Progenitor cell of endocrine pancreas (in vitro differentiated cells): ENCODE data around the gene PRKCG. TPM values are rescaled to one million over a fixed set of nuclear protein-coding genes. Genes with fewer than 3 reads are reported as not detected.

ENCODE experiments used
- DNase-seq: peaks from one replicate; pipeline ENCODE4 v3.0.0; 2021; ENCODE audit warnings: low spot score; ENCODE audit not compliant: unreplicated experiment
- H3K27ac Mint-ChIP-seq: 2 replicates; pipeline ENCODE4 v1.8.0; 2021; ENCODE audit warnings: mild to moderate bottlenecking, moderate library complexity, mixed read lengths
- H3K27me3 Mint-ChIP-seq: 2 replicates; pipeline ENCODE4 v1.8.0; 2021; ENCODE audit warnings: mixed read lengths
- H3K36me3 Mint-ChIP-seq: 2 replicates; pipeline ENCODE4 v1.8.0; 2022; ENCODE audit warnings: mixed read lengths; ENCODE audit not compliant: insufficient read depth
- H3K4me1 Mint-ChIP-seq: 2 replicates; pipeline ENCODE4 v1.8.0; 2021; ENCODE audit warnings: low read depth, mixed read lengths
- H3K4me3 Mint-ChIP-seq: 2 replicates; pipeline ENCODE4 v1.8.0; 2021; ENCODE audit warnings: low read depth, mild to moderate bottlenecking, moderate library complexity, mixed read lengths
- H3K9me3 Mint-ChIP-seq: 2 replicates; pipeline ENCODE4 v1.8.0; 2021; ENCODE audit warnings: low read depth, mixed read lengths
- CTCF ChIP-seq: fragments of 200-600 bp; sonication (generic); IDR thresholded peaks from one replicate; pipeline ENCODE4 v1.5.0; 2021; ENCODE audit warnings: antibody characterized with exemption, mild to moderate bottlenecking; ENCODE audit not compliant: unreplicated experiment
- total RNA-seq: library from RNA; stranded (reverse); gene quantifications from 2 replicates; pipeline ENCODE4 v1.2.1, GENCODE V29; 2021

The PRKCG gene
- total RNA-seq, 1 donor from 2014 or later, result 8.4 TPM

- TF ChIP-seq CTCF, result peak; percentile 31
- Mint-ChIP-seq H3K4me1 (no peaks in the 10 kb centered on the region), H3K4me3 (no peak overlapping the region), H3K9me3 (no peaks in the 10 kb centered on the region), H3K27me3 (peaks cover 77% of the 10 kb centered on the region), H3K36me3 (no peaks in the 10 kb centered on the region), H3K27ac (no peak overlapping the region)
- peak; percentile 23 for DNase-seq
These were observed 60.2 kb downstream of the PRKCG start for GRCh38 chr19:53942001-53942786.

- no peak for TF ChIP-seq CTCF
- Mint-ChIP-seq H3K4me1 (no peaks in the 10 kb centered on the region), H3K4me3 (no peak overlapping the region), H3K27ac (no peak overlapping the region), H3K27me3 (peaks cover 70% of the 10 kb centered on the region), H3K9me3 (no peaks in the 10 kb centered on the region), H3K36me3 (no peaks in the 10 kb centered on the region)
- no peak for DNase-seq
These were observed 62.4 kb downstream of the PRKCG start for GRCh38 chr19:53944416-53944815.

GRCh38 chr19:53944933-53945332, 62.9 kb downstream of the PRKCG start:
- TF ChIP-seq CTCF, result no peak
- Mint-ChIP-seq H3K27me3 (peaks cover 64% of the 10 kb centered on the region), H3K27ac (no peak overlapping the region), H3K9me3 (no peaks in the 10 kb centered on the region), H3K4me1 (no peaks in the 10 kb centered on the region), H3K36me3 (no peaks in the 10 kb centered on the region), H3K4me3 (no peak overlapping the region)
- no peak for DNase-seq

- Mint-ChIP-seq H3K27me3 (peaks cover 59% of the 10 kb centered on the region), H3K9me3 (no peaks in the 10 kb centered on the region), H3K4me3 (no peak overlapping the region), H3K36me3 (no peaks in the 10 kb centered on the region), H3K27ac (no peak overlapping the region), H3K4me1 (no peaks in the 10 kb centered on the region)
- no peak for DNase-seq
- TF ChIP-seq CTCF, result no peak
These were observed 63.4 kb downstream of the PRKCG start for GRCh38 chr19:53945441-53945840.

GRCh38 chr19:53945998-53946397, 64.0 kb downstream of the PRKCG start:
- H3K4me3 Mint-ChIP-seq, result no peak overlapping the region
- H3K4me1 Mint-ChIP-seq, result no peaks in the 10 kb centered on the region
- no peak for TF ChIP-seq CTCF
- H3K27me3 Mint-ChIP-seq, result peaks cover 56% of the 10 kb centered on the region
- H3K9me3 Mint-ChIP-seq, result no peaks in the 10 kb centered on the region
- no peak for DNase-seq
- H3K36me3 Mint-ChIP-seq, result no peaks in the 10 kb centered on the region
- no peak overlapping the region for H3K27ac Mint-ChIP-seq
